Keratinocyte (primary cell): ENCODE results near the gene BAG5.

ENCODE experiments used
- EZH2 ChIP-seq: IDR thresholded peaks from one replicate; pipeline ENCODE4 v1.6.1; 2012; ENCODE audit warnings: inconsistent platforms, mild to moderate bottlenecking, low read length, moderate library complexity
- TF ChIP-seq, protein P1 (sequence below), 3 experiments: IDR thresholded peaks in 1 of 3; conservative IDR thresholded peaks in 1 of 3; optimal IDR thresholded peaks in 1 of 3; 2 replicates in 2 of 3; 3 replicates in 1 of 3; pipeline versions ENCODE3 to v1.5.1; 2011; ENCODE audit warnings: low read length in 3 of 3, mild to moderate bottlenecking in 3 of 3, moderate library complexity in 2 of 3, control low read depth in 1 of 3, inconsistent platforms in 1 of 3; ENCODE audit not compliant: insufficient read depth in 2 of 3; ENCODE audit errors: extremely low read depth in 1 of 3

DNA sequence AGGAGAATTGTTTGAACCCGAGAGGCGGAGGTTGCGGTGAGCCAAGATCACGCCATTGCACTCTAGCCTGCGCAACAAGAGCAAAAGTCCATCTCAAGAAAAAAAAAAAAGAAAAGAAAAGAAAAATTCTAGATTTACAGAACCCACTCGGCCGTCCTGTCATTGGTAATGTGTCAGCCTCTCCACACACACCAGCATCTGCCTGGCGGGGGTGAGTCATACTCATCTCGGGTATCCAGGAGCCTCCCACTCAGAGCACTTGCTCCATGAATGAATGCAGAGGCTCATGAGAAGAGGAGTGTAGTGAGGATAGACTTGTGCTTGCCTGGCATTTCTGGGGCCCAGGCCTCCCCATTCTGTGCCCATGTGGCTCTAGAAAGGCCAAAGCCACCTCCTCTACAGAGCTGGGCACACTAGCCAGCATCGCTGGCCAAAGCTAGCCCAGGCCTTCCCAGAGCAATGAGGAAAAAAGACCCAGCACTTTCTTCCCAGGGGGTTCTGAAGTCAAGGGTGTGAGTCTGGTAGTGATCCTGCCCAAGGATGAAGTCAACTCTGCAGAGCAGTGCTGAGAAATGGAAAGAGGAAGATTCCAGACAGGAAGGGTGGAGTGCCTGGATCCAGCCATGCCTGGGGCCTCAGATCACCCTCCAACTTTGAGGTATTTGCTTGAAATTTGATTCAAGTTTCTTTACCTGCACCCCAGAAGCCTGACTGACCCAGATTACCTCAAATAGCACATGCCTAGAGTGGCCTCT is 35.3 kb upstream of the BAG5 start:
- TF ChIP-seq, protein P1, sequence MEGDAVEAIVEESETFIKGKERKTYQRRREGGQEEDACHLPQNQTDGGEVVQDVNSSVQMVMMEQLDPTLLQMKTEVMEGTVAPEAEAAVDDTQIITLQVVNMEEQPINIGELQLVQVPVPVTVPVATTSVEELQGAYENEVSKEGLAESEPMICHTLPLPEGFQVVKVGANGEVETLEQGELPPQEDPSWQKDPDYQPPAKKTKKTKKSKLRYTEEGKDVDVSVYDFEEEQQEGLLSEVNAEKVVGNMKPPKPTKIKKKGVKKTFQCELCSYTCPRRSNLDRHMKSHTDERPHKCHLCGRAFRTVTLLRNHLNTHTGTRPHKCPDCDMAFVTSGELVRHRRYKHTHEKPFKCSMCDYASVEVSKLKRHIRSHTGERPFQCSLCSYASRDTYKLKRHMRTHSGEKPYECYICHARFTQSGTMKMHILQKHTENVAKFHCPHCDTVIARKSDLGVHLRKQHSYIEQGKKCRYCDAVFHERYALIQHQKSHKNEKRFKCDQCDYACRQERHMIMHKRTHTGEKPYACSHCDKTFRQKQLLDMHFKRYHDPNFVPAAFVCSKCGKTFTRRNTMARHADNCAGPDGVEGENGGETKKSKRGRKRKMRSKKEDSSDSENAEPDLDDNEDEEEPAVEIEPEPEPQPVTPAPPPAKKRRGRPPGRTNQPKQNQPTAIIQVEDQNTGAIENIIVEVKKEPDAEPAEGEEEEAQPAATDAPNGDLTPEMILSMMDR (optimal IDR thresholded peaks at IDR 0.05 in 1 of 3, IDR thresholded peaks at IDR 0.05 in 1 of 3, conservative IDR thresholded peaks at IDR 0.05 in 1 of 3; ENCODE audit: extremely low read depth in 1 of 3, insufficient read depth in 2 of 3, low read length in 3 of 3): no peak
- no peak for TF ChIP-seq EZH2
